Lower lobe of right lung (tissue), 2 donors: Measurements from ENCODE around the gene RARG. TPM values are rescaled to one million over a fixed set of nuclear protein-coding genes. Genes with fewer than 3 reads are reported as not detected.
"Not testable (repeated sequence)": the region's sequence is repeated elsewhere in the genome, so short reads cannot be mapped to it uniquely, and the experiment has no call there.

Source experiments
- ATAC-seq, 2 donors: fragments of 200-7000 bp; cut with Tn5 transposase; one replicate each; pipeline ENCODE4 v1.9.1; 2020 to 2022; ENCODE audit warnings: mild to moderate bottlenecking in 2 of 2, moderate library complexity in 2 of 2
- DNase-seq: peaks from one replicate; pipeline ENCODE4 v3.0.0-alpha.2; 2020
- H3K27ac ChIP-seq: fragments of 200-600 bp; one replicate; pipeline ENCODE4 v1.8.0; 2022
- H3K27me3 ChIP-seq: fragments of 200-600 bp; one replicate; pipeline ENCODE4 v1.8.0; 2022; ENCODE audit warnings: low read depth
- H3K36me3 ChIP-seq: fragments of 200-600 bp; one replicate; pipeline ENCODE4 v1.8.0; 2022; ENCODE audit warnings: mild to moderate bottlenecking
- H3K4me1 ChIP-seq: fragments of 200-600 bp; one replicate; pipeline ENCODE4 v1.8.0; 2022
- H3K4me3 ChIP-seq: fragments of 200-600 bp; one replicate; pipeline ENCODE4 v1.8.0; 2022; ENCODE audit warnings: mild to moderate bottlenecking
- H3K9me3 ChIP-seq: fragments of 200-600 bp; one replicate; pipeline ENCODE4 v1.8.0; 2022
- intact Hi-C: fragments of 100-400 bp; cut with DNase I; formaldehyde crosslinking; loops from one replicate; pipeline ENCODE4 v1.11.0; 2022
- total RNA-seq: library from RNA; stranded (reverse); fragmentation: NEBNext Ultra II Directional; extraction: Animal tissue kit (Norgen Biotek cat#: 25700); gene quantifications from one replicate; pipeline ENCODE4 v1.2.1, GENCODE V29; 2021
- TF ChIP-seq, protein P1 (sequence below): fragments of 200-600 bp; IDR thresholded peaks from one replicate; pipeline ENCODE4 v1.8.0; 2022; ENCODE audit warnings: antibody characterized with exemption, mild to moderate bottlenecking
- donor health status: DM: no; HTN: yes; CAD: no; lungs with severe emphysema.

The RARG gene
- total RNA-seq, 1 donor from 2014 or later, result 30.1 TPM

DNA sequence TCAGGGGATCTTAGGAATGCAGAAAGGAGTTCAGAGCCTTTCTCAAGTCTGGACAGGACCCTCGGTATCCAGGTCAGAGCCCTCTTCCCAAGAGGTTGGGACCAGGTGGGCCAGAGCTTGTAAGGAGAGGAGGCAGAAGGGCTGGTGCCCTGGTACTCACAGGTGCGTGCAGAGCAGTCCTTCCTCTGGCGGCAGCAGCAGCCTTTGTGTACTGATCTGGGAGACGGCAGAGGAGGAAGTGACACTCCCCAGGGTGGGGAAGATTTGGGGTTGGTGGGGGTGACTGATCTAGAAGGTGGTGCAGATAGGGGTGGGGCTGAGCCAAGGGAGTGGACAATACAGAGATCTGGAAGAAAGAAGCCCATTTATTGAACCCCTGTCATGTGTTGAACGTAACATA lies 25.0 kb downstream of the RARG start, which contains the start of gene ITGB7:
ITGB7 (minus strand) TSS at position 210 of the 400 bp plus-strand sequence. CDS start 6,808 bp downstream, outside the sequence.
- peak; percentile 20 to 30 for ATAC-seq
- Histone ChIP-seq H3K27me3 (no peaks in the 10 kb centered on the region), H3K9me3 (no peaks in the 10 kb centered on the region), H3K4me3 (peak within 1 kb of the TSS; percentile 30), H3K27ac (peak within 1 kb of the TSS; percentile 46), H3K4me1 (peaks cover 36% of the 10 kb centered on the region), H3K36me3 (peaks cover 19% of the 10 kb centered on the region)
- intact Hi-C loops, result no loop called here
- TF ChIP-seq, protein P1, sequence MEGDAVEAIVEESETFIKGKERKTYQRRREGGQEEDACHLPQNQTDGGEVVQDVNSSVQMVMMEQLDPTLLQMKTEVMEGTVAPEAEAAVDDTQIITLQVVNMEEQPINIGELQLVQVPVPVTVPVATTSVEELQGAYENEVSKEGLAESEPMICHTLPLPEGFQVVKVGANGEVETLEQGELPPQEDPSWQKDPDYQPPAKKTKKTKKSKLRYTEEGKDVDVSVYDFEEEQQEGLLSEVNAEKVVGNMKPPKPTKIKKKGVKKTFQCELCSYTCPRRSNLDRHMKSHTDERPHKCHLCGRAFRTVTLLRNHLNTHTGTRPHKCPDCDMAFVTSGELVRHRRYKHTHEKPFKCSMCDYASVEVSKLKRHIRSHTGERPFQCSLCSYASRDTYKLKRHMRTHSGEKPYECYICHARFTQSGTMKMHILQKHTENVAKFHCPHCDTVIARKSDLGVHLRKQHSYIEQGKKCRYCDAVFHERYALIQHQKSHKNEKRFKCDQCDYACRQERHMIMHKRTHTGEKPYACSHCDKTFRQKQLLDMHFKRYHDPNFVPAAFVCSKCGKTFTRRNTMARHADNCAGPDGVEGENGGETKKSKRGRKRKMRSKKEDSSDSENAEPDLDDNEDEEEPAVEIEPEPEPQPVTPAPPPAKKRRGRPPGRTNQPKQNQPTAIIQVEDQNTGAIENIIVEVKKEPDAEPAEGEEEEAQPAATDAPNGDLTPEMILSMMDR, result no peak
- DNase-seq, result no peak

DNA sequence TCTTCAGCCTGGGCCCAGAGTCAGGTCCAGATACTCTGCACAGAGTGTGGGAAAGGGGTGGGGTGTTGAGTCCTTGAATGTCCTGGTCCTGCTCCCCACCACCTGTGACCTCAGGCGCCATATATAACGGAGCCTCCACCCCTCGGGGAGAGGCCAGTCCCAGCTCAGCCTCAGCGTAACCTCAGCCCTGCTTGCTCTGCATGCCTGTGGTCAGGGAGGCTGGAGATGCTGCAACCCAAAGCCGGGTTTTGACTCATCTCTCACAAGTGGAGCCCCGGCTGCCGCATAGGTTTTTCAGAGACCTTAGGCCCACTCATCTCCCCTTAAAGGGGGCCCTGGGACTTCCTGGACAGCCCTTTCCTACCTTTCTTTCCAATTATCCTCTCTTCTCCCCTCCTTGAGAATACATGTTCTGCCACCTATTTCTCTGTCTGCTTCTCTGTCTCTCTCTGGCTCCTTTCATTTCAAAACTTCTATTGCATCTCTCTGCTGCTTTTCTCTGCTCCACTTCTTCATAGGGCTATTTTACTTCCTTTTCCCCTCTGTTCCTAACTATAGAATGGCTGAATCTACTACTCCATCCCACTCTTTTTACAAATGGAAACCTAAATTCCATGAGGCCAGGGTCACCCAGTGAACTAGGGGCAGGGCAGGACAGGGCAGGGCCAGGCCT lies 26.1 kb downstream of the RARG start:
- H3K9me3 ChIP-seq, result no peaks in the 10 kb centered on the region
- H3K27ac ChIP-seq, result peak overlapping the region; percentile 46
- no peaks in the 10 kb centered on the region for H3K27me3 ChIP-seq
- DNase-seq (no peak), ATAC-seq (peak; percentile 57 to 61)
- H3K4me3 ChIP-seq, result peak overlapping the region; percentile 30
- TF ChIP-seq, protein P1, result no peak
- peaks cover 36% of the 10 kb centered on the region for H3K4me1 ChIP-seq
- intact Hi-C loops, result no loop called here
- H3K36me3 ChIP-seq, result peaks cover 7% of the 10 kb centered on the region

DNA sequence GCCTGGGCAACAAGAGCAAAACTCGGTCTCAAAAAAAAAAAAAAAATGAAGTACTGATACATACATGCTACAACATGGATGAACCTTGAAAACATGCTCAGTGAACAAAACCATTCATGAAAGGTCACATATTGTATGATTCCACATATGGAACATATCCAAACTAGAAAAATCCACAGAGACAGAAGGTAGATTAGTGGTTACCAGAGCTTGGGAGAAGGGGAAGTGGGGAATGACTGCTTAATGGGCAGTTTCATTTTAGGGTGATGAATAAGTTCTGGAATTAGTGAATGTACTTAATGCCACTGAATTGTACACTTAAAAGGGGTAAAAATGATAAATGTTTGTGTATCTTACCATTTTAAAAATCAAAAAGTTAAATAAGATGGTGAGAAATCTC lies 27.7 kb downstream of the RARG start:
- peaks cover 36% of the 10 kb centered on the region for H3K4me1 ChIP-seq
- H3K9me3 ChIP-seq, result no peaks in the 10 kb centered on the region
- TF ChIP-seq, protein P1, result no peak
- no peaks in the 10 kb centered on the region for H3K36me3 ChIP-seq
- intact Hi-C loops, result no loop called here
- no peak for ATAC-seq
- no peak overlapping the region for H3K4me3 ChIP-seq
- DNase-seq, result no peak
- H3K27me3 ChIP-seq, result no peaks in the 10 kb centered on the region
- H3K27ac ChIP-seq, result no peak overlapping the region

DNA sequence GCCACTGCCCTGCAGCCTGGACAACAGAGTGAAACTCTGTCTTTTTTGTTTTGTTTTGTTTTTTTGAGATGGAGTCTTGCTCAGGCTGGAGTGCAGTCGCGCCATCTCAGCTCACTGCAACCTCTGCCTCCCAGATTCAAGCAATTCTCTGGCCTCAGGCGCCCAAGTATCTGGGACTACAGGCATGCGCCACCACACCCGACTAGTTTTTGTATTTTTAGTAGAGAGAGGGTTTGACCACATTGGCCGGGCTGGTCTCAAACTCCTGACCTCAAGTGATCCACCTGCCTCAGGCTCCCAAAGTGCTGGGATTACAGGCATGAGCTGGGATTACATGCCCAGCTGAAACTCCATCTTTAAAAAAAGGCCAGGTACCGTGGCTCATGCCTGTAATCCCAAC lies 29.7 kb downstream of the RARG start:
- H3K36me3 ChIP-seq, H3K4me3 ChIP-seq, H3K27me3 ChIP-seq, intact Hi-C loops, DNase-seq, H3K9me3 ChIP-seq, ATAC-seq, H3K27ac ChIP-seq: not testable (repeated sequence)
- peaks cover 27% of the 10 kb centered on the region for H3K4me1 ChIP-seq

DNA sequence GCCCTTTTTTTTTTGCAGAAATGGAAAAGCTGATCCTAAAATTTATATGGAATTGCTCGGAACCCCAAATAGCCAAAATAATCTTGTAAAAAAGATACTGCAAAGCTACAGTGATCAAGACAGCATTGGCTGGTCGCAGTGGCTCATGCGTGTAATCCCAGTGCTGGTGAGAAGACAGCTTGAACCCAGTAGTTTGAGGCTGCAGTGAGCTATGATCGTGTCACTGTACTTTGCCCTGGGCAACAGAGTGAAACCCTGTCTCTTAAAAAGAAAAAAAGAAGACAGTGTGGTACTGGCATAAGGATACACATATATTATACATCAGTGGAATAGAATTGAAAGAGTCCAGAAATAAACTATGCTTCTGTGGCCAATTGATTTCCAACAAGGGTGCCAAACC lies 30.4 kb downstream of the RARG start:
- Histone ChIP-seq H3K27ac (no peak overlapping the region), H3K9me3 (no peaks in the 10 kb centered on the region), H3K36me3 (no peaks in the 10 kb centered on the region), H3K27me3 (no peaks in the 10 kb centered on the region), H3K4me3 (no peak overlapping the region), H3K4me1 (peaks cover 25% of the 10 kb centered on the region)
- intact Hi-C loops, result no loop called here
- DNase-seq, result no peak
- TF ChIP-seq, protein P1, result no peak
- ATAC-seq, result no peak

DNA sequence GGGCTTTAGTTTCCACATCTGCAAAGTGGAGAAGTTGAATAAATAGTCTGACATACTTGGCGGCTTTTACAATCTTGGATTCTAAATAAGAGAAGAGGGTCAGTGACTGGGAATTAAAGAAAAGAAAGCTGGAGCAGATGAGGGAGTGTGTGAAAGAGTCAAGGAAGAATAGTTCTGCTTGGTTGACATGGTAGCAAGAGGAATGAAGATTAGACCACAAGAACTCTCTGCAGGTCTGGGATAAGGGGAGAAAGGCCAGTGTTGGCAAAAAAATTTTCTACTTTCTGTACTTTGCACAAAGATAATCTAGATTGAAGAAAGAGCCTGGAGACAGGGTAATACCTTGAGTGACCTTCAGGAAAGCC lies 30.9 kb downstream of the RARG start:
- TF ChIP-seq, protein P1, result no peak
- ATAC-seq, result no peak

More for the DNA sequence above, 30.9 kb downstream of the RARG start:
- intact Hi-C loops, result no loop called here
- H3K36me3 ChIP-seq, result no peaks in the 10 kb centered on the region
- H3K27me3 ChIP-seq, result no peaks in the 10 kb centered on the region
- H3K4me3 ChIP-seq, result no peak overlapping the region
- H3K4me1 ChIP-seq, result peaks cover 20% of the 10 kb centered on the region
- no peak for DNase-seq
- no peaks in the 10 kb centered on the region for H3K9me3 ChIP-seq
- no peak overlapping the region for H3K27ac ChIP-seq
